LNCaP clone FGC (cell line): Measurements from ENCODE around the gene REXO1.
A peak's percentile ranks its signal among the peaks of the same experiment; 100 is the strongest.

Experiments used
- DNase-seq: peaks from one replicate; pipeline ENCODE4 v3.0.0-alpha.2; 2011; ENCODE audit warnings: low read depth
- H3K4me3 ChIP-seq: 2 replicates; pipeline ENCODE4 v1.5.1; 2011; ENCODE audit warnings: mild to moderate bottlenecking, low read depth, low read length, control low read depth
- TF ChIP-seq, protein P1 (sequence below): IDR thresholded peaks from 2 replicates; pipeline ENCODE4 v1.5.1; 2012; ENCODE audit warnings: mild to moderate bottlenecking; ENCODE audit not compliant: control insufficient read depth, insufficient read depth; ENCODE audit errors: extremely low read depth

Gene REXO1

DNA sequence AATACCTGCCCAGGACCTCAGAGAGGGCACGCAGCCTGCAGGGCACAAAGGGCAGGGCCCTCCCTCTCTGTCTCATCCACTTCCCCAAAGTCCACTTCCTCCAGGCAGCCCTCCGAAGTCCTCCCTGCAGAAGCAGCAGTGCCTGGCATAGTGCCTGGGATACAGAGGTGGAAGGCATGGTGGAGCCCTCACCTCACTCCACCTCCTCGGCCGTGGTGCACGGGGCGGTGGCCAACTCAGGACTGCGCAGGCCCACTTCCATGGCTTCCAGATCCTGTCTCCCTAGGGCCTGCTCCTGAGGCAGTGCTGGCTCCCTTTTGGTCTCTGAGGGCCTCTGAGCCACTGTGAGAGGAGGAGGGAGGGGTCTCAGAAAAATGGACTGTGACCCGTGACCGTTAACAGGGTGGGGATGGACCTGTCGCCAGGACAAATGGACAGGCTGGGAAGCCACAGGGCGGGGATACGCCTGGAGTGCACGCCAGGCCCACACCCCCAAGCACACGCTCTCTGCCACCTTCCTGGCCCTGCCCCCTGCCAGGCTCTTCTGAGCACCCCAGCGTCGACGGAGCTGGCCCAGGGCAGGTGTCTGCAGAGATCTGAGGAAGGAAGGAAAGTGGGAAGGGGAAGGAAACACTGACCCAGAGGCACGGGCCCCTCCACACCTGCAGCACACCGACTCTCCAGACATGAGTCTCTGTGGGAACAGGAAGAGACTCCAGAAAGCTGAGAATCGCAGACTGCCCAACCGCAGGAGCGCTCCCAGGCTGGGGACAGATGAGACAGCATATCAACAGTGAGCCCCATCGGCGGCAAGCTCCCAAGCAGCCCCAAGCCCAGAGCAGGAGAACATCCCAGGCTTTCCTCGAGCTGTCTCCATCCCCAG lies 8.4 kb downstream of the REXO1 start:
- DNase-seq, result no peak

DNA sequence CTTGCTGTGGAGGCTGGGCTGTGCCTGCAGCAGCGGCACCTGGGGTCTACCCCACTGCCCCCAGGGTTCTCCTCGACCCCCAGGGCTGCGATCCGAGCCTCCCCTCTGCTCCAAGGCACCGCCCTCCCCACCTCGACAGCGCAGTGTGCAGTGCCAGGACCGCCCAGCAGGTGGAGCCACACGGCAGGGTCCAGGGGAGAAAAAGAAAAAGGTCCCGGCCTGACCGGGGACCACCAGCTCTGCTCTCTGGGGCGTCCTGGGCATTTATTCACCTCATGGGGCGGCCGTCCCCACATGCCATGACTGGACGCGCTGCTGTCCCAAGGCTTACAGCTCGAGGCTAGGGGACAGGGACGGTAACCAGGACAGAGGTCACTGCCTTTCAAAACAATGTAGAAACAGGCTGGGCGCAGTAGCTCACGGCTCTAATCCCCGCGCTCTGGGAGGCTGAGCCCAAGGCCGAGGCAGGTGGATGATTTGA lies 10.6 kb downstream of the REXO1 start:
- no peak overlapping the region for H3K4me3 ChIP-seq
- DNase-seq, result no peak
- TF ChIP-seq, protein P1, sequence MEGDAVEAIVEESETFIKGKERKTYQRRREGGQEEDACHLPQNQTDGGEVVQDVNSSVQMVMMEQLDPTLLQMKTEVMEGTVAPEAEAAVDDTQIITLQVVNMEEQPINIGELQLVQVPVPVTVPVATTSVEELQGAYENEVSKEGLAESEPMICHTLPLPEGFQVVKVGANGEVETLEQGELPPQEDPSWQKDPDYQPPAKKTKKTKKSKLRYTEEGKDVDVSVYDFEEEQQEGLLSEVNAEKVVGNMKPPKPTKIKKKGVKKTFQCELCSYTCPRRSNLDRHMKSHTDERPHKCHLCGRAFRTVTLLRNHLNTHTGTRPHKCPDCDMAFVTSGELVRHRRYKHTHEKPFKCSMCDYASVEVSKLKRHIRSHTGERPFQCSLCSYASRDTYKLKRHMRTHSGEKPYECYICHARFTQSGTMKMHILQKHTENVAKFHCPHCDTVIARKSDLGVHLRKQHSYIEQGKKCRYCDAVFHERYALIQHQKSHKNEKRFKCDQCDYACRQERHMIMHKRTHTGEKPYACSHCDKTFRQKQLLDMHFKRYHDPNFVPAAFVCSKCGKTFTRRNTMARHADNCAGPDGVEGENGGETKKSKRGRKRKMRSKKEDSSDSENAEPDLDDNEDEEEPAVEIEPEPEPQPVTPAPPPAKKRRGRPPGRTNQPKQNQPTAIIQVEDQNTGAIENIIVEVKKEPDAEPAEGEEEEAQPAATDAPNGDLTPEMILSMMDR, result peak; percentile 96

More for the DNA sequence above, 8.4 kb downstream of the REXO1 start:
- no peak overlapping the region for H3K4me3 ChIP-seq
- TF ChIP-seq, protein P1, result no peak

DNA sequence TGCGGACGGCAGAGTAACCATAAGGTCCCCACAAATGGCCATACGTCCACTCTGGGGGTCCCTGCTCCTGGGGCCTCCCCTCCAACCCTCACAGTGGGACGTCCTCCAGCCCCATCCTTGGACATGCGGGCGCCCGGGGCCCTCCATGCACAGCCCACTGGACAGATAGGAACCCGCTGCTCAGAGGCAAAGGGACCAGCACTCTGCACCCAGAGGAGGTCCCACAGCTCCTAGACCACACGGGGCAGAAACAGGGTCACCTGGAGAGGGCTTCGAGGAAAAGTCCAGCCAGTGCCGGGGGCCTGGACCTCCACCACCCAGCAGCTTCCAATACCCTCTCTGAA lies 11.1 kb downstream of the REXO1 start:
- DNase-seq, result no peak
- H3K4me3 ChIP-seq, result no peak overlapping the region
- TF ChIP-seq, protein P1, result no peak

DNA sequence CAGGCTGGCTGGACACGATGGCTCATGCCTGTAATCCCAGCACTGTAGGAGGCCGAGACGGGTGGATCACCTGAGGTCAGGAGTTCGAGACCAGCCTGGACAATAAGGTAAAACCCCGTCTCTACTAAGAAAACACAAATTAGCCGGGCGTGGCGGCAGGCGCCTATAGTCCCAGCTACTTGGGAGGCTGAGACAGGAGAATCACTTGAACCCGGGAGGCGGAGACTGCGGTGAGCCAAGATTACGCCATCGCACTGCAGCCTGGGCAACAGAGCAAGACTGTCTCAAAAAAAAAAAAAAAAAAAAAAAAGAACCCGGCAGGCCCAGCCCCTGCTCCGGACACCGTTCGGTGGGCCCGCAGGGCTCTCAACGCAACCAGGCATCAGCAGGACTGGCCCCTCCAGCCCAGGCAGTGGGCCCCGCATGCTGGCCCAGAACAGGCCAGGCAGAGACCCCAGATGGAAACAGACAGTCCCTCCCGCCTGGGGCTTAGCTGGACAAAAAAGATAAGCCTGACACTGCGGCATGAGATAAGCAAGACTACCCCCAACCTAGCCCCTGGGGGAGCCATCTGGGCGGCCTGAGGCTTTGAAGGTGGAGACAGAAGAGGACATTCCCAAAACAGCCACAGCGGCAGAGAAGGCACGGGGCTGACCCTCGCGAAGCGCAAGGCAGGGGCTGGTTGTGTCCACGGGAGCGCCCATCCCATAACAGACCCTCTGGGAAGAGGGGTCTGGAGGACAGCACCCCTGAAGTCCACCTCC lies 11.6 kb downstream of the REXO1 start:
- TF ChIP-seq, protein P1, result no peak
- DNase-seq, result no peak
- H3K4me3 ChIP-seq, result no peak overlapping the region

DNA sequence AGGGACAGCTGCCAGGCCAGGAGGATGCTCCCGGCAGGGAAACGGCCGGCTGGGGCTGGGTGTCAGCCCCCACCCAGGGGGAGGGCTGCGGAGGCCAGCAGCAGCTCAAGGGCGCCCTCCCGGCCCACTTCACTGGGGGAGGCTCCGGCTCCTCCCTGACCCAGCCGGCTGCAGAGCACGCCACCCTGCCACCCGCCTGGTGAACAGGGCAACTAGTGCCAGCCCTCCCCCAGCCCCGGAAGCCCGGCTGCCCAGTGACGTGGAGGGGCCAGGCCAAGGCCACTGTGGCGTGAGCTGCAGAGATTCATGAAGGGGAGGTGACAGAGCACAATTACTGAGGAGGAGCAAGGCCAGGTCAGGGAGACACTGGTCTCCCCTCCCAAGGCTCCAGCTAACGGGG lies 14.7 kb downstream of the REXO1 start:
- TF ChIP-seq, protein P1, result no peak
- no peak overlapping the region for H3K4me3 ChIP-seq
- DNase-seq, result no peak

DNA sequence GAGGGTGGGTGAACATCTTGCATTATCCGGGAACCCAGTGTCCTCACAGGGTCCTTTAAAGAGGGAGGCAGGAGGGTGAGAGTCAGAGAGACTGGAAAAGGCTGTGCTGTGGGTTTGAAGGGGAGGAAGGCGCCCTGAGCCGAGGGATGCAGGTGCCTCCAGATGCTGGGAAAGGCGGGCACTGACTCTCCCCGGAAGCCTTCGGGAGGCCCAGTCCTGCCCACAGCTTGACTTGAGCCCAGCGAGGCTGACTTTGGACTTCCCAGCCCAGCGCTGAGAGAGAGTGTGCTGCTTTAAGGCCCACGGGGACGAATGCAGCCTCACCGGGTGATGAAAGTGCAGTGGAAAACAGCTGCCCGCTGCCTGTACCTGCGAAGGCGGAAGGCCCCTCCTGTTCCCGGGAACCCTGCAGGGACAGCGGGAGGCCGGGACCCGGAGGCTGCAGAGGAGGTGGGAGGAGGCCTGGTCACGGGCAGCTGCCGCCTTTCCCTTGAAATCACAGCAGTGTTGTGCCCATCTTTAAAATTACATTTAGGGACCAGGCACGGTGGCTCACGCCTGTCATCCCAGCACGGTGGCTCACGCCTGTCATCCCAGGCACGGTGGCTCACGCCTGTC lies 16.1 kb downstream of the REXO1 start:
- H3K4me3 ChIP-seq, result no peak overlapping the region
- DNase-seq, result no peak
- TF ChIP-seq, protein P1, result no peak
